ENCODE data around the gene CEP20. TPM values are rescaled to one million over a fixed set of nuclear protein-coding genes. Genes with fewer than 3 reads are reported as not detected.

The CEP20 gene
- polyA plus RNA-seq, 1 of the 3 experiments (the other 2 are of a cell fraction), result 14.8 TPM

DNA sequence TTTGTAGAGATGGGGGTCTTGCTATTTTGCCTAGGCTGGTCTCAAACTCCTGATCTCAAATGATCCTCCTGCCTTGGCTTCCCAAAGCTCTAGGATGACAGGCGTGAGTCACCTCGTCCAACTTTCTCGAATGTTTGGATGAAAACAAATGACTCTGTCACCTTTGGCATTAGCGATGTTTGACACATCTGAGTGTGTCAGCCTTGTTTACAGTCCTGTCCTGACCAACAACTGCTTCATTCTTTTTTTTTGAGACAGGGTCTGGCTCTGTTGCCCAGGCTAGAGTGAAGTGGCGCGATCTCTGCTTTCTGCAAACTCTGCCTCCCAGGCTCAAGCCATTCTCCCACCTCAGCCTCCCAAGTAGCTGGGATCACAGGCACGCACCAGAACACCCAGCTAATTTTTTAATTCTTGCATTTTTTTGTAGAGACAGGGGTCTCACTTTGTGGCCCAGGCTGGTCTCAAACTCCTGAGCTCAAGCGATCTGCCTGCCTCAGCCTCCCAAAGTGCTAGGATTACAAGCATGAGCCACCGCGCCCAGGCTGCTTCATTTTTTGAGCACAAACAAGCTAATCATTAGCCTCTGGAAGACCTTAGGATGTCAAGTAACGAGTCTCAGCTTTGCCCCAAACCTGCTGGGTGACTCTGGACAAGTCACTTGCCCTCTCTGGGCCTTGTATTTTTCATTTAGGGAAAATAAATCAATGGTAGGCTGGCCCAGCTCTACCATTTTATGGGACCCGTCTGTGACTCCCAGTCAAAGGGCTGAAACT, 39.0 kb downstream of the CEP20 start (continued):
- no peak for TF ChIP-seq CTCF (IDR thresholded peaks at IDR 0.05)

DNA sequence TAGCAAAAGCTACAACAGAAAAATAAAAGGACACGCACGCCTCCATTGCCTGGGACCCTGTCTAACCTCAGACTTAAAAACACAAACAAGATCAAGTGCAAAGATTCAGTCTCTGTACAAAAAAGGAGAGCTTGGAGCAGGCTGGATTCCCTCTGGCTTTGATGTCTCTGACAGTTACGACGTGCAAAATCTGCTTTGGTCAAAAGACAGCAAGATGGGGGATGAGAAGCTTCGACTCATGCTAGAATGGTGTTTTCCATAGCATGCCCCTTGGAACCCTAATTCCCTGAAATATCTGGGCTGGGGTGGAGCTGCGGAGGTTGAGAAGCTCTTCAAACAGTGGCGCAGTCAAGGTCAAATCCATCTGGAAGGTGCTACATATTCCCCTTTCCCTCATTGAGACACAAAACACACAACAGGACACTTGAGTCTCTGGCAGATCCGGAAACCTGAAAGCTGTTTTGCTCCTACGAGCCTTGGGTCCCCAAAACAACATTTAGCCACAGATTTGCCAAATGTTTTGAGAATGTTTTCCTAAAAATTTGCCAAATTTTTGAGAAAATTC, 40.7 kb downstream of the CEP20 start:
- Histone ChIP-seq H3K9me2 (no peaks in the 10 kb centered on the region), H3K9ac (no peak overlapping the region), H3K79me2 (ENCODE audit: insufficient read depth) (no peaks in the 10 kb centered on the region), H2AFZ (ENCODE audit: low read depth) (no peak overlapping the region), H3K4me1 (ENCODE audit: control insufficient read depth in 1 of 2, insufficient read depth in 2 of 2, low read depth in 1 of 2, low read length in 1 of 2) (no peaks in the 10 kb centered on the region), H4K20me1 (ENCODE audit: insufficient read depth) (no peaks in the 10 kb centered on the region), H3K36me3 (replicated peaks in 1 of 2; ENCODE audit: control insufficient read depth in 1 of 2, insufficient read depth in 2 of 2, low read length in 1 of 2) (no peaks in the 10 kb centered on the region), H3K4me3 (ENCODE audit: low read depth in 2 of 2, low read length in 1 of 2) (no peak overlapping the region), H3F3A (replicated peaks; ENCODE audit: insufficient read depth) (no peaks in the 10 kb centered on the region), H3K27ac (ENCODE audit: low read depth in 2 of 2, low read length in 1 of 2) (no peak overlapping the region), H3K9me3 (no peaks in the 10 kb centered on the region), H3K27me3 (ENCODE audit: insufficient read depth) (peaks cover 18% of the 10 kb centered on the region; the same call in 1 of the 2 replicates), H3K4me2 (no peak overlapping the region)
- DNase-seq, result no peak
- ChIA-PET CTCF (interaction anchor here (1.0 to 1.2 kb wide), 2 partner anchors 26 to 81 kb away, joined by 3 to 4 read pairs; no protein-coding TSS in a partner anchor), POLR2A (no interaction called here)
- TF ChIP-seq TEAD4 (IDR thresholded peaks at IDR 0.05; ENCODE audit: borderline replicate concordance, insufficient read depth) (no peak), POLR2AphosphoS5 (IDR thresholded peaks at IDR 0.05; ENCODE audit: low read depth, low read length) (no peak)
- TF ChIP-seq, protein P1, sequence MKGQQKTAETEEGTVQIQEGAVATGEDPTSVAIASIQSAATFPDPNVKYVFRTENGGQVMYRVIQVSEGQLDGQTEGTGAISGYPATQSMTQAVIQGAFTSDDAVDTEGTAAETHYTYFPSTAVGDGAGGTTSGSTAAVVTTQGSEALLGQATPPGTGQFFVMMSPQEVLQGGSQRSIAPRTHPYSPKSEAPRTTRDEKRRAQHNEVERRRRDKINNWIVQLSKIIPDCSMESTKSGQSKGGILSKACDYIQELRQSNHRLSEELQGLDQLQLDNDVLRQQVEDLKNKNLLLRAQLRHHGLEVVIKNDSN (IDR thresholded peaks at IDR 0.05; ENCODE audit: borderline replicate concordance, low read depth), result no peak
- TF ChIP-seq, protein P2, sequence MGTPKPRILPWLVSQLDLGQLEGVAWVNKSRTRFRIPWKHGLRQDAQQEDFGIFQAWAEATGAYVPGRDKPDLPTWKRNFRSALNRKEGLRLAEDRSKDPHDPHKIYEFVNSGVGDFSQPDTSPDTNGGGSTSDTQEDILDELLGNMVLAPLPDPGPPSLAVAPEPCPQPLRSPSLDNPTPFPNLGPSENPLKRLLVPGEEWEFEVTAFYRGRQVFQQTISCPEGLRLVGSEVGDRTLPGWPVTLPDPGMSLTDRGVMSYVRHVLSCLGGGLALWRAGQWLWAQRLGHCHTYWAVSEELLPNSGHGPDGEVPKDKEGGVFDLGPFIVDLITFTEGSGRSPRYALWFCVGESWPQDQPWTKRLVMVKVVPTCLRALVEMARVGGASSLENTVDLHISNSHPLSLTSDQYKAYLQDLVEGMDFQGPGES (IDR thresholded peaks at IDR 0.05; ENCODE audit: low read depth, low read length), result no peak
- WGBS (ENCODE audit: low lambda C conversion rate), result 73% methylated on average over 9 of the region's 9 CpGs

GRCh38 chr16:15846510-15846909, 41.9 kb downstream of the CEP20 start:
- ChIA-PET CTCF (interaction anchor here (1.2 kb wide), 1 partner anchor 25 kb away, joined by 4 read pairs; no protein-coding TSS in a partner anchor), POLR2A (no interaction called here)
- Histone ChIP-seq H3K36me3 (replicated peaks in 1 of 2; ENCODE audit: control insufficient read depth in 1 of 2, insufficient read depth in 2 of 2, low read length in 1 of 2) (no peaks in the 10 kb centered on the region), H3K9ac (no peak overlapping the region), H3K27me3 (ENCODE audit: insufficient read depth) (peaks cover 18% of the 10 kb centered on the region; the same call in 1 of the 2 replicates), H3K4me2 (no peak overlapping the region), H3K9me2 (no peaks in the 10 kb centered on the region), H3K27ac (ENCODE audit: low read depth in 2 of 2, low read length in 1 of 2) (no peak overlapping the region), H3K79me2 (ENCODE audit: insufficient read depth) (no peaks in the 10 kb centered on the region), H3F3A (replicated peaks; ENCODE audit: insufficient read depth) (no peaks in the 10 kb centered on the region), H4K20me1 (ENCODE audit: insufficient read depth) (no peaks in the 10 kb centered on the region), H3K9me3 (no peaks in the 10 kb centered on the region), H3K4me1 (ENCODE audit: control insufficient read depth in 1 of 2, insufficient read depth in 2 of 2, low read depth in 1 of 2, low read length in 1 of 2) (no peaks in the 10 kb centered on the region), H3K4me3 (ENCODE audit: low read depth in 2 of 2, low read length in 1 of 2) (no peak overlapping the region), H2AFZ (ENCODE audit: low read depth) (no peak overlapping the region)
- 57% methylated on average over 4 of the region's 4 CpGs for WGBS (ENCODE audit: low lambda C conversion rate)
- no peak for TF ChIP-seq RCOR1 (IDR thresholded peaks at IDR 0.05; ENCODE audit: low read length)
- TF ChIP-seq CTCF (IDR thresholded peaks at IDR 0.05), result no peak
- no peak for TF ChIP-seq GABPA (IDR thresholded peaks at IDR 0.05; ENCODE audit: low read depth)
- no peak for TF ChIP-seq EZH2phosphoT487 (IDR thresholded peaks at IDR 0.05; ENCODE audit: borderline replicate concordance, low read depth)
- no peak for TF ChIP-seq RAD21 (IDR thresholded peaks at IDR 0.05; ENCODE audit: low read length)
- TF ChIP-seq NRF1 (IDR thresholded peaks at IDR 0.05; ENCODE audit: low read depth, low read length), result no peak
- DNase-seq, result no peak
